Smooth muscle cell (in vitro differentiated cells): ENCODE measurements around the gene ETV3. TPM values are rescaled to one million over a fixed set of nuclear protein-coding genes. Genes with fewer than 3 reads are reported as not detected.
A peak's percentile ranks its signal among the peaks of the same experiment; 100 is the strongest.

ENCODE experiments used
- DNase-seq: peaks from one replicate; lab custom pipeline; 2025; ENCODE audit not compliant: unreplicated experiment; lab: John Stamatoyannopoulos, UW
- H2AFZ ChIP-seq: fragments of 200-600 bp; sonication (generic); 2 replicates; pipeline ENCODE4 v1.6.0; 2016; ENCODE audit warnings: antibody characterized with exemption, low read depth, mild to moderate bottlenecking
- H3F3A ChIP-seq: fragments of 200-600 bp; sonication (generic); 2 replicates; pipeline ENCODE4 v1.6.0; 2017; ENCODE audit warnings: antibody characterized with exemption, low read depth
- H3K27ac ChIP-seq: fragments of 200-600 bp; sonication (generic); 2 replicates; pipeline ENCODE4 v1.5.1; 2016; ENCODE audit warnings: low read depth, mild to moderate bottlenecking
- H3K27me3 ChIP-seq: fragments of 200-600 bp; sonication (generic); 2 replicates; pipeline ENCODE4 v1.6.1; 2016; ENCODE audit warnings: low read depth, mild to moderate bottlenecking
- H3K36me3 ChIP-seq: fragments of 200-600 bp; sonication (generic); 2 replicates; pipeline ENCODE4 v1.5.1; 2016; ENCODE audit warnings: low read depth
- H3K4me1 ChIP-seq: fragments of 200-600 bp; sonication (generic); 2 replicates; pipeline ENCODE4 v1.5.1; 2016; ENCODE audit warnings: low read depth
- H3K4me2 ChIP-seq: fragments of 200-600 bp; sonication (generic); 2 replicates; pipeline ENCODE4 v1.6.0; 2016; ENCODE audit warnings: mild to moderate bottlenecking
- H3K4me3 ChIP-seq: fragments of 200-600 bp; sonication (generic); 2 replicates; pipeline ENCODE4 v1.5.1; 2016; ENCODE audit warnings: mild to moderate bottlenecking
- H3K79me2 ChIP-seq: fragments of 200-600 bp; sonication (generic); 2 replicates; pipeline ENCODE4 v1.6.0; 2016; ENCODE audit warnings: low read depth, mild to moderate bottlenecking
- H3K9ac ChIP-seq: fragments of 200-600 bp; sonication (generic); 2 replicates; pipeline ENCODE4 v1.6.0; 2016; ENCODE audit warnings: low read depth
- H3K9me3 ChIP-seq: fragments of 200-600 bp; sonication (generic); replicated peaks from 2 replicates; pipeline ENCODE4 v1.5.1; 2016; ENCODE audit warnings: low read depth
- H4K20me1 ChIP-seq: fragments of 200-600 bp; sonication (generic); 2 replicates; pipeline ENCODE4 v1.6.0; 2016; ENCODE audit warnings: low read depth
- WGBS: methylation state at CpG from one replicate; pipeline ENCODE4 v1.1.7; 2016; ENCODE audit warnings: low lambda C conversion rate; 5-methylcytosine and 5-hydroxymethylcytosine counted together
- polyA plus RNA-seq: library from polyadenylated mRNA; unstranded; fragments of >200 nt; fragmentation: Nextera tagmentation; extraction: Ambion mirVana; gene quantifications from 2 replicates; pipeline ENCODE4 v1.2.1, GENCODE V29; 2016
- total RNA-seq: library from RNA; depleted of rRNA; stranded (reverse); fragments of >200 nt; gene quantifications from 2 replicates; pipeline ENCODE4 v1.2.3, GENCODE V29; 2014
- TF ChIP-seq, protein P1 (sequence below): fragments of 200-600 bp; sonication (generic); IDR thresholded peaks from 2 replicates; pipeline ENCODE4 v1.5.1; 2017; ENCODE audit warnings: borderline replicate concordance, mild to moderate bottlenecking, antibody characterized with exemption; ENCODE audit not compliant: insufficient read depth, poor library complexity, severe bottlenecking

The ETV3 gene
- total and polyA plus RNA-seq, 2 experiments from 2014 or later: 11.4 to 33.2 TPM

DNA sequence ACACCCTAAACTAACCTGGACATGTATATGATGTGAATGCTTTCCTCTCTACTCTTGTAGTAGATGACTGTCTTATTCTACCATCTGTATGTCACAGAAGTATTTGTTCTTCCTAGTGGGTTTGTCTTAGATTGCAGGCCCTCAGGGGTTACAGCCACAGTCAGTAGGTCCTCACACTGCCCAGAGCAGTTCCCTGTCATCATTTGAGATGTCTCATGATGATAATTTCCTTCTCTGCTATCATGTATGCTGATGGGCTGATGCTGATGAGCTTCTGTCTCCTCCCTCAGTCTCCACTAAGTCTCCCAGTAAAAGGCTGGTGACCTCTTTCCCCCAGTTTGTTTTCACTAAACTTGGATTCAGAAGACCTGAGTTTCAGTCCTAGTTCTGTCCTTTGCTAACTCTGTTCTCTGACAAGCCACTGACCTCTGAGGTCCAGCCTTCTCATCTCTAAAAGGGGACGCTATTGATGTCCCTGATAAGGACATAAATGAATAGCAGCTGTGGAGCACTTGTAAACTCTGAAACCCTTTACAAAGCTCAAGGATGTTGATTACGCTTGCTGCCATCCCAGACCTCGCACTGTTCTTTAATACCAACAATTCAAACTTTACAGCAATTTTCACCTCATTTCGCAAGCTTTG, 3.1 kb upstream of the ETV3 start:
- no peaks in the 10 kb centered on the region for H3K36me3 ChIP-seq
- no peak overlapping the region for H3K4me3 ChIP-seq
- H3K4me2 ChIP-seq: no peak overlapping the region
- H3K9me3 ChIP-seq: no peaks in the 10 kb centered on the region
- TF ChIP-seq, protein P1, sequence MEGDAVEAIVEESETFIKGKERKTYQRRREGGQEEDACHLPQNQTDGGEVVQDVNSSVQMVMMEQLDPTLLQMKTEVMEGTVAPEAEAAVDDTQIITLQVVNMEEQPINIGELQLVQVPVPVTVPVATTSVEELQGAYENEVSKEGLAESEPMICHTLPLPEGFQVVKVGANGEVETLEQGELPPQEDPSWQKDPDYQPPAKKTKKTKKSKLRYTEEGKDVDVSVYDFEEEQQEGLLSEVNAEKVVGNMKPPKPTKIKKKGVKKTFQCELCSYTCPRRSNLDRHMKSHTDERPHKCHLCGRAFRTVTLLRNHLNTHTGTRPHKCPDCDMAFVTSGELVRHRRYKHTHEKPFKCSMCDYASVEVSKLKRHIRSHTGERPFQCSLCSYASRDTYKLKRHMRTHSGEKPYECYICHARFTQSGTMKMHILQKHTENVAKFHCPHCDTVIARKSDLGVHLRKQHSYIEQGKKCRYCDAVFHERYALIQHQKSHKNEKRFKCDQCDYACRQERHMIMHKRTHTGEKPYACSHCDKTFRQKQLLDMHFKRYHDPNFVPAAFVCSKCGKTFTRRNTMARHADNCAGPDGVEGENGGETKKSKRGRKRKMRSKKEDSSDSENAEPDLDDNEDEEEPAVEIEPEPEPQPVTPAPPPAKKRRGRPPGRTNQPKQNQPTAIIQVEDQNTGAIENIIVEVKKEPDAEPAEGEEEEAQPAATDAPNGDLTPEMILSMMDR: no peak
- DNase-seq: no peak
- H2AFZ ChIP-seq: no peak overlapping the region
- H3K27ac ChIP-seq: no peak overlapping the region
- H3F3A ChIP-seq: peaks cover 38% of the 10 kb centered on the region
- H3K79me2 ChIP-seq: peaks cover 16% of the 10 kb centered on the region
- H3K4me1 ChIP-seq: peaks cover 19% of the 10 kb centered on the region
- peaks cover 16% of the 10 kb centered on the region for H4K20me1 ChIP-seq
- H3K9ac ChIP-seq: no peak overlapping the region
- no peaks in the 10 kb centered on the region for H3K27me3 ChIP-seq
- WGBS: 31% methylated on average over 4 of the region's 4 CpGs

DNA sequence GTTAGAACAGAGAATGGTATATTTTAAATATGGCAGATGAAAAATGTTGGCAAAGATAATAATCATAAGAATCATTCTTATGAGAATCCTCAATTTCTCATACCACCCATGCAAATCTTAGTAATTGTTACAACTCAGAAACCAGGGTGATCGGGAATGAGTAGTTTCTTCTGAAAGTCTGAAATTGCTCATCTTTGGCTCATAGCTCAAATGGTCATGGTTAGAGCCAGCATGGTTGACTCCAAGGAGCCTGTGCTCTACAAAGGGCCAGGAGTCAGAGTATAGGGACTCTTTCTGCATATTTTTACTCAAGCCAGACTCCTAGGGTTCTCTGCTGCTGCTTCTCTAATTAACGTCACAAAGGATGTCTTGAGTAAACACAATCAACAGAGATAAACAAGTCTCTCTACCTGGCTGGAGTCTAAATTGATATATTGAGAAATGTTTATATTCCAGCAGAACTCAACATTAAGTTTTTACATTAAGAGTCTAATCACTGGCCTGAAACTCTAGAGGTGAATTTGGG, 1.9 kb upstream of the ETV3 start:
- peaks cover 27% of the 10 kb centered on the region for H3K79me2 ChIP-seq
- H4K20me1 ChIP-seq: peaks cover 28% of the 10 kb centered on the region
- peaks cover 45% of the 10 kb centered on the region for H3F3A ChIP-seq
- TF ChIP-seq, protein P1: no peak
- H3K4me1 ChIP-seq: peaks cover 21% of the 10 kb centered on the region
- peak overlapping the region; percentile 99 for H3K27ac ChIP-seq
- H3K4me2 ChIP-seq: no peak overlapping the region
- no peaks in the 10 kb centered on the region for H3K36me3 ChIP-seq
- no peaks in the 10 kb centered on the region for H3K27me3 ChIP-seq
- 88% methylated on average over 2 of the region's 2 CpGs for WGBS
- H3K9me3 ChIP-seq: no peaks in the 10 kb centered on the region
- DNase-seq: no peak
- H2AFZ ChIP-seq: no peak overlapping the region
- H3K9ac ChIP-seq: no peak overlapping the region
- H3K4me3 ChIP-seq: no peak overlapping the region

DNA sequence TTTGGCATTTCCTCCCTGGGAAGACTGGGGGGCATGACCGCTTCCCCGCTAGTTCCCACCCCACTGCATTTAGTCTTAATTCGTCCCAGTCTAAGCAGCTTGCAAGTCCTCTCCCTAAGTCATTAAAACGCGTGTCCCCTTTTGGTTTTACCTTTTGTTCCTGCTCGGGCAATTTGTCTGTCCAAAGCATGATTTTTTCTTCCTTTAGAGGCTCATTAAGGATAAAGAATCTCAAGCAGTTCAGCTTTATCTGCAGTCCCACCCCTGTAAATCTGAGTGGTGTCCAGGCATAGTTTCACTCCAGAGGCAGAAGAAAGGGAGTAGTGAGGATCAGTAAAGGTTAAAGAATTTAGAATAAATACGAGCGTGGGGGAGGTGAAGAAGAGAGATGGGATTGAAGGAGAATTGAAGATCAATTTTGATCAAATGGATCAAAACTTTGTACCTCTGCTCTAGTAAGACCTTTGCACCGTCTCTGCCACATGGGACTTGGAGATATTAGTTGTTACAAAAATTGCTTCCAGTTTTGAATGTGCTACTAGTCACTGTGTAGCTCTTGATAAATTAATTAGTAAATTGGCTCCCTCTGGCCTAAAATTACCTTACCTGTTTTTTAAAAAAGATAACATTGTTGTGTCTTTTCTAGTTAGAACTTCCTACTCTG, 989 bp upstream of the ETV3 start:
- H3K4me2 ChIP-seq: peak overlapping the region; percentile 91
- H3K27me3 ChIP-seq: no peaks in the 10 kb centered on the region
- peak overlapping the region; percentile 84 for H2AFZ ChIP-seq
- H3K27ac ChIP-seq: peak overlapping the region; percentile 99
- peak overlapping the region; percentile 99 for H3K9ac ChIP-seq
- no peak for DNase-seq
- H3K36me3 ChIP-seq: peaks cover 2% of the 10 kb centered on the region
- peak overlapping the region; percentile 100 for H3K4me3 ChIP-seq
- 18% methylated on average over 9 of the region's 9 CpGs for WGBS
- TF ChIP-seq, protein P1: no peak
- H4K20me1 ChIP-seq: peaks cover 38% of the 10 kb centered on the region
- H3K4me1 ChIP-seq: peaks cover 21% of the 10 kb centered on the region
- H3F3A ChIP-seq: peaks cover 49% of the 10 kb centered on the region
- peaks cover 36% of the 10 kb centered on the region for H3K79me2 ChIP-seq
- no peaks in the 10 kb centered on the region for H3K9me3 ChIP-seq
